Tibial artery (tissue), 4 donors: ENCODE results near the gene PLCXD3.

ENCODE experiments used
- DNase-seq, 2 donors: peaks; one replicate each; pipeline ENCODE4 v3.0.0-alpha.2; 2019
- H3K27ac ChIP-seq, 2 donors: fragments of 200-600 bp; sonication (generic) in 1 of 2; 1 replicate in 1 of 2; 2 replicates in 1 of 2; pipeline ENCODE4 v1.5.1; 2018 to 2019; ENCODE audit warnings: mild to moderate bottlenecking in 1 of 2
- H3K27me3 ChIP-seq, 2 donors: fragments of 200-600 bp; sonication (generic) in 1 of 2; one replicate each; pipeline versions ENCODE4 v1.5.1 to v1.6.0; 2016 to 2019
- H3K36me3 ChIP-seq, 3 donors: fragments of 200-600 bp; sonication (generic) in 2 of 3; one replicate each; pipeline ENCODE4 v1.5.1; 2016 to 2019; ENCODE audit warnings: mild to moderate bottlenecking in 2 of 3
- H3K4me1 ChIP-seq, 4 donors: fragments of 200-600 bp; sonication (generic) in 2 of 4; 1 replicate in 3 of 4; 2 replicates in 1 of 4; pipeline ENCODE4 v1.5.1; 2016 to 2019
- H3K4me3 ChIP-seq, 2 donors: fragments of 200-600 bp; sonication (generic) in 1 of 2; 1 replicate in 1 of 2; 2 replicates in 1 of 2; pipeline ENCODE4 v1.5.1; 2018 to 2019; ENCODE audit warnings: mild to moderate bottlenecking in 2 of 2
- H3K9me3 ChIP-seq, 3 donors: fragments of 200-600 bp; sonication (generic) in 1 of 3; one replicate each; pipeline ENCODE4 v1.5.1; 2016 to 2019
- CTCF ChIP-seq, 2 experiments: fragments of 200-600 bp in 1 of 2; fragments of 450-650 bp in 1 of 2; IDR thresholded peaks; one replicate each; pipeline ENCODE4 v1.5.1; 2017 to 2019; ENCODE audit warnings: antibody characterized with exemption in 2 of 2, mild to moderate bottlenecking in 1 of 2, moderate library complexity in 1 of 2
- intact Hi-C: fragments of 100-400 bp; cut with DNase I; formaldehyde crosslinking; loops from one replicate; pipeline ENCODE4 v1.15.0; 2023; ENCODE audit warnings: low total_unique reads

The PLCXD3 gene

GRCh38 chr5:41406424-41406823, 104.0 kb downstream of the PLCXD3 start:
- H3K4me1 ChIP-seq = no peaks in the 10 kb centered on the region
- H3K27ac ChIP-seq = no peak overlapping the region
- intact Hi-C loops = no loop called here
- no peaks in the 10 kb centered on the region for H3K27me3 ChIP-seq
- no peak for DNase-seq
- no peaks in the 10 kb centered on the region for H3K36me3 ChIP-seq
- no peak overlapping the region for H3K4me3 ChIP-seq
- no peaks in the 10 kb centered on the region for H3K9me3 ChIP-seq
- TF ChIP-seq CTCF (IDR thresholded peaks at IDR 0.05) = no peak

GRCh38 chr5:41404757-41405156, 105.6 kb downstream of the PLCXD3 start:
- intact Hi-C loops = no loop called here
- no peak overlapping the region for H3K4me3 ChIP-seq
- TF ChIP-seq CTCF (IDR thresholded peaks at IDR 0.05) = no peak
- no peaks in the 10 kb centered on the region for H3K4me1 ChIP-seq
- H3K27me3 ChIP-seq = no peaks in the 10 kb centered on the region
- no peaks in the 10 kb centered on the region for H3K36me3 ChIP-seq
- peaks cover 0 to 5% (median 0%) of the 10 kb centered on the region in 3 donors for H3K9me3 ChIP-seq
- DNase-seq = no peak
- no peak overlapping the region for H3K27ac ChIP-seq

GRCh38 chr5:41403846-41404245, 106.6 kb downstream of the PLCXD3 start:
- no peaks in the 10 kb centered on the region for H3K4me1 ChIP-seq
- H3K4me3 ChIP-seq = no peak overlapping the region
- no peak for TF ChIP-seq CTCF (IDR thresholded peaks at IDR 0.05)
- intact Hi-C loops = no loop called here
- no peaks in the 10 kb centered on the region for H3K27me3 ChIP-seq
- H3K36me3 ChIP-seq = no peaks in the 10 kb centered on the region
- no peak overlapping the region for H3K27ac ChIP-seq
- no peak for DNase-seq
- peaks cover 0 to 14% (median 0%) of the 10 kb centered on the region in 3 donors for H3K9me3 ChIP-seq

GRCh38 chr5:41402845-41403244, 107.6 kb downstream of the PLCXD3 start:
- TF ChIP-seq CTCF (IDR thresholded peaks at IDR 0.05) = no peak
- intact Hi-C loops = no loop called here
- Histone ChIP-seq H3K9me3 (peaks cover 0 to 17% (median 0%) of the 10 kb centered on the region in 3 donors), H3K4me3 (no peak overlapping the region), H3K36me3 (no peaks in the 10 kb centered on the region), H3K4me1 (no peaks in the 10 kb centered on the region), H3K27me3 (no peaks in the 10 kb centered on the region), H3K27ac (no peak overlapping the region)
- no peak for DNase-seq

- intact Hi-C loops = no loop called here
- peaks cover 0 to 10% (median 0%) of the 10 kb centered on the region in 3 donors for H3K36me3 ChIP-seq
- no peak for TF ChIP-seq CTCF (IDR thresholded peaks at IDR 0.05)
- H3K4me1 ChIP-seq = no peaks in the 10 kb centered on the region
- no peak overlapping the region for H3K4me3 ChIP-seq
- no peak for DNase-seq
- H3K27ac ChIP-seq = no peak overlapping the region
- peaks cover 5 to 40% (median 8%) of the 10 kb centered on the region in 3 donors for H3K9me3 ChIP-seq
- H3K27me3 ChIP-seq = no peaks in the 10 kb centered on the region
These were observed 110.6 kb downstream of the PLCXD3 start for GRCh38 chr5:41399839-41400238.

GRCh38 chr5:41392016-41392415, 118.4 kb downstream of the PLCXD3 start:
- Histone ChIP-seq H3K27me3 (no peaks in the 10 kb centered on the region), H3K27ac (no peak overlapping the region), H3K9me3 (peaks cover under 1 to 23% (median 1%) of the 10 kb centered on the region in 3 donors), H3K4me3 (no peak overlapping the region), H3K36me3 (peaks cover 0 to 4% (median 0%) of the 10 kb centered on the region in 3 donors), H3K4me1 (no peaks in the 10 kb centered on the region)
- intact Hi-C loops = no loop called here
- DNase-seq = no peak
- no peak for TF ChIP-seq CTCF (IDR thresholded peaks at IDR 0.05)
